Thyroid gland (tissue), 4 donors: ENCODE data around the gene TM4SF1.

Experiments used
- POLR2A ChIP-seq, 2 donors: fragments of 450-650 bp; IDR thresholded peaks; one replicate each; pipeline ENCODE4 v1.6.1; 2017; ENCODE audit warnings: antibody characterized with exemption in 2 of 2, mild to moderate bottlenecking in 2 of 2, moderate library complexity in 1 of 2
- TF ChIP-seq, protein P1 (sequence below), 6 experiments: fragments of 200-600 bp in 3 of 6; fragments of 450-650 bp in 3 of 6; sonication (generic) in 3 of 6; IDR thresholded peaks; one replicate each; pipeline ENCODE4 v1.5.1; 2016 to 2019; ENCODE audit warnings: antibody characterized with exemption in 6 of 6, mild to moderate bottlenecking in 2 of 6, inconsistent platforms in 1 of 6, moderate library complexity in 1 of 6

DNA sequence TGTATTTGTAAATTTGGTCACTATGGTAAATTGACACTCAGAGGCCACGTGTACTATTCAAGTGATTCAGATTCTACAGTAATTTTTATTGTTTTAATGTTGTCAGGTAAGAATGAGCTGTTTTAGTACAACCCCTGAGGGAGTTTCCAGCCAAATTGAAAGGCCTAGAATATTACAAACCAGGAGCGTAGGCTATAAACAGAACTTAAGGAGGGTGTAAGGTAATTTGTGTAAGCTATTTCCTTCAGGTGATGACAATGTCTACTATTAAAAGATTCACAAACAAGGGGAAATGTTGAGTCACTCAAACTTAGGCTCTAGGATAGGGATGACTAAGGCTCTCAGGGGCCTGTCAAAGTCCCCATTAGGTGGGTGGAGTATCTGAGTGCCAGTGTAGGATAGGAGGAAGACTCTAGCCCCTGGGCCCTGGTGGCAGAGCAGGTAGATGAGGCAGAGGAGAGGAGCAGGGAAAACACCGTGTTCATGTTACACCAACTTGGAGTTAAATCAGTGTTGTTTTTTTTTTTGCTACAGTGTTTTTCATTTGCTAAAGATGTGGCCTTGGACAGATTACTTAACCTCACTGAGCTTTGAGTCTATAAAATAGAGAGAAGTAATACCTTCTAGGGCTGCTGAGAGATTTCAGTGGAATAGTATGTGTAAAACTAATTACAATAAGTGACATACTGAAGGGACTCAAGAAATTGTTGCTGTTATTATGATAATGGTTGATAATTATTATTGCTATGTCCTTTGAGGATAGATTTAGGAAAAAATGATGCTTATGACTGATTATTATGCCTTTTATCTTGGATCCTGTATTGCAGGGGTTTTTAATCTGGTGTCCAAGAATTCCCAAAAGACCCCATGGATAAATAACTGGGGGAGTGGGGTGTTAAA is 10.3 kb downstream of the TM4SF1 start:
- TF ChIP-seq POLR2A (IDR thresholded peaks at IDR 0.05): no peak
- TF ChIP-seq, protein P1, sequence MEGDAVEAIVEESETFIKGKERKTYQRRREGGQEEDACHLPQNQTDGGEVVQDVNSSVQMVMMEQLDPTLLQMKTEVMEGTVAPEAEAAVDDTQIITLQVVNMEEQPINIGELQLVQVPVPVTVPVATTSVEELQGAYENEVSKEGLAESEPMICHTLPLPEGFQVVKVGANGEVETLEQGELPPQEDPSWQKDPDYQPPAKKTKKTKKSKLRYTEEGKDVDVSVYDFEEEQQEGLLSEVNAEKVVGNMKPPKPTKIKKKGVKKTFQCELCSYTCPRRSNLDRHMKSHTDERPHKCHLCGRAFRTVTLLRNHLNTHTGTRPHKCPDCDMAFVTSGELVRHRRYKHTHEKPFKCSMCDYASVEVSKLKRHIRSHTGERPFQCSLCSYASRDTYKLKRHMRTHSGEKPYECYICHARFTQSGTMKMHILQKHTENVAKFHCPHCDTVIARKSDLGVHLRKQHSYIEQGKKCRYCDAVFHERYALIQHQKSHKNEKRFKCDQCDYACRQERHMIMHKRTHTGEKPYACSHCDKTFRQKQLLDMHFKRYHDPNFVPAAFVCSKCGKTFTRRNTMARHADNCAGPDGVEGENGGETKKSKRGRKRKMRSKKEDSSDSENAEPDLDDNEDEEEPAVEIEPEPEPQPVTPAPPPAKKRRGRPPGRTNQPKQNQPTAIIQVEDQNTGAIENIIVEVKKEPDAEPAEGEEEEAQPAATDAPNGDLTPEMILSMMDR (IDR thresholded peaks at IDR 0.05): no peak
